GM19467 (cell line): ENCODE measurements around the gene CDH18.

Experiments used
- ATAC-seq: cut with Tn5 transposase; IDR thresholded peaks from one replicate; pipeline ENCODE4 v1.9.1; 2021; ENCODE audit warnings: mild to moderate bottlenecking, moderate library complexity; ENCODE audit not compliant: unreplicated experiment

The CDH18 gene

GRCh38 chr5:19497229-19497815 lies 490.7 kb downstream of the CDH18 start:
- ATAC-seq = no peak

- no peak for ATAC-seq
Observed at GRCh38 chr5:19496056-19496455, 491.9 kb downstream of the CDH18 start.

DNA sequence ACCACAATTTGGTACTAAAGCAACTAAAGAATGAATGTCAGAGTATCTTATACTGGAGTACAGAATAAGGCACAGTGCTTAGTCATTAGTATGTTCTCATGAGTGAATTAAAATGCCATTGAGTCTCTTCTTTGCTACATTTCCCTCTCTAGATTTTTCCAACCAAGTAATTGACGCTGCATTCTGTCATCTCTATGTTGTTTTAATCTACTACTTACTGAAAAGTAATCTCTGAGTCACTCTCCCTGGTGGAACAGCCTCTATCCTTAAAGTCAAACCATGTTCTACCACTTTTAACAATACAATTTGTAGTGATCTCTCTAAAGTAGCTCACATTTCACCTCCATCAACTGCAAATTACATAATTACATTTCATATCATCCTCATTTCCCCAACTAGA lies 495.1 kb downstream of the CDH18 start:
- no peak for ATAC-seq

- ATAC-seq = no peak
Observed at GRCh38 chr5:19488786-19489185, 499.2 kb downstream of the CDH18 start.

DNA sequence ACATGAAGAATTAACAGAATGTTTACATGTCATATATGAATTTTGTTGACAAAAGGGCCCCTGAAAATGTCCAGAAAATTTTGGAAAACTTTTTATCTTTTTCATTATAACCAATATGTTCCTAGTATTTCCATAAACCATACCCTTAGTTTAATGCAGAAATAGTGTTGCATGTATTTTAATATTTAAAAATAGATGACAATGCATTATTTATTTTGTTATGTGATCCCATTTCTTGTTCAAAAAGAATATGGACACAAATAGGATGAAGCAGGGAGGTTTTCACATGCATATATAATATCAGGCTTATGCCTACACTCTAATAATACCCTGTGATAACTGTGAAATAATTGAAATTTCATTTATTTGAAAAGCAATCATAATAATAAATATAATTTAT lies 500.5 kb downstream of the CDH18 start:
- no peak for ATAC-seq

GRCh38 chr5:19479562-19479961 lies 508.4 kb downstream of the CDH18 start:
- ATAC-seq = no peak

GRCh38 chr5:19462019-19462418 lies 526.0 kb downstream of the CDH18 start:
- no peak for ATAC-seq

DNA sequence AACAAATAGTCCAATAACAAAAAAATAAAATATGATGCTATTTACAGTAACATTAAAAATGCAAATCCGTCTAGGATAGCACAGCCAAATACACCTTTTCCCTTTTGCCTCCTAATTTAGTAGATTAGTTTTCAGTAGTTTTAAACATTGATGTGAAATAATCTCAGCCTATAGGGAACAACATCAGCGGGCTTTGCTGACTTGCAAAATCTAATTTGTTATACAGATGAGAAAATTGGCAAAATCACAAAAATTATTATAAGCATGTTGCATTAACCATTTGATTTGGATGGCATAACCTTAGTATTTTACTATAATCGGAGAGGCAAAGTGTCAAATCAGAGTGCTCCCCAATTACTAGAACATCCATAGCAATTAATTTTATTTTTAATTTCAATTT lies 563.5 kb downstream of the CDH18 start:
- ATAC-seq = no peak
